ENCODE data around the gene FAM20A. TPM values are rescaled to one million over a fixed set of nuclear protein-coding genes. Genes with fewer than 3 reads are reported as not detected.
A peak's percentile ranks its signal among the peaks of the same experiment; 100 is the strongest.

FAM20A gene
- total and polyA plus RNA-seq, 2 experiments from 2014 or later: 9.3 to 10.9 TPM

DNA sequence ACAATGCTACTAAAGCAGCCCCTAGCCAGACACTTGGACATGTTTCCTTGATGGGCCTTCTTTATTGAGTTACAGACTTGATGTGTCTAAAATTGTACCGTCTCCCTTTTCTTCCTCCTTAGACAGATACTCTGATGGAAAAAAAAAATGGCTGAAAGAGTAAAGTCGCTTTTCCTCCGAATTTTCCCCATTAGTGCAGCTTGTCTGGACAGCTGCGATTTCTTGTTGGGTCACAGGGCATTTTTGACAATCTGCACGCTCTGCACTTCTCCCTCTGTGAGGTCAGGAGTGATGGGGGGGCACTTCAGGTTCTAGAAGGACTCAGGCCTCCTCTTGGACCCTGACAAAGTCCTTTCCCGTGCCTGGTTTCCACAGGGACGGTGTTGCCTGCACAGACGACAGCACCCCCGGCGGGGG lies 89.9 kb downstream of the FAM20A start:
- H3K79me2 ChIP-seq (ENCODE audit: insufficient read depth): peaks cover 40% of the 10 kb centered on the region
- peaks cover 13% of the 10 kb centered on the region for H3K36me3 ChIP-seq (ENCODE audit: low read depth)
- peak overlapping the region; percentile 99 for H3K4me3 ChIP-seq
- H2AFZ ChIP-seq: peak overlapping the region; percentile 97
- no peaks in the 10 kb centered on the region for H3K9me3 ChIP-seq (ENCODE audit: low read depth)
- WGBS, 2 experiments (ENCODE audit: low coverage in 1 of 2, low lambda C conversion rate in 2 of 2, missing lambda C conversion rate in 2 of 2): 1 to 7% methylated on average over 10 of the region's 10 CpGs
- no peak for DNase-seq
- H3K4me2 ChIP-seq (ENCODE audit: unreplicated experiment): peak overlapping the region; percentile 95
- H3K9me2 ChIP-seq (ENCODE audit: insufficient read depth): no peaks in the 10 kb centered on the region
- in situ Hi-C loops (cut with MboI): no loop called here
- peak overlapping the region; percentile 97 for H3K9ac ChIP-seq
- peaks cover 22% of the 10 kb centered on the region; the same call in 1 of the 2 replicates for H4K20me1 ChIP-seq (ENCODE audit: insufficient read depth)
- H3F3A ChIP-seq (ENCODE audit: insufficient read depth): peaks cover 37% of the 10 kb centered on the region
- TF ChIP-seq EZH2phosphoT487 (IDR thresholded peaks at IDR 0.05; ENCODE audit: insufficient read depth, low read depth) (no peak), EZH2 (IDR thresholded peaks at IDR 0.05; ENCODE audit: insufficient read depth, poor library complexity, severe bottlenecking) (no peak)
- H3K4me1 ChIP-seq (ENCODE audit: insufficient read depth): peaks cover 25% of the 10 kb centered on the region
- H3K27ac ChIP-seq: peak overlapping the region; percentile 95
- H3K27me3 ChIP-seq (replicated peaks; ENCODE audit: insufficient read depth): no peaks in the 10 kb centered on the region

GRCh38 chr17:68509141-68510057 lies 91.8 kb downstream of the FAM20A start:
- H3K27ac ChIP-seq: no peak overlapping the region
- DNase-seq: no peak
- 0 out of 2 replicates have a peak, but pooled peaks cover 11% of the 10 kb centered on the region for H4K20me1 ChIP-seq (ENCODE audit: insufficient read depth)
- H3K4me3 ChIP-seq: no peak overlapping the region
- no peaks in the 10 kb centered on the region for H3K9me2 ChIP-seq (ENCODE audit: insufficient read depth)
- no peak overlapping the region for H3K4me2 ChIP-seq (ENCODE audit: unreplicated experiment)
- H3K4me1 ChIP-seq (ENCODE audit: insufficient read depth): peaks cover 7% of the 10 kb centered on the region
- no peak for TF ChIP-seq EZH2phosphoT487 (IDR thresholded peaks at IDR 0.05; ENCODE audit: insufficient read depth, low read depth)
- TF ChIP-seq EZH2 (IDR thresholded peaks at IDR 0.05; ENCODE audit: insufficient read depth, poor library complexity, severe bottlenecking): no peak
- in situ Hi-C loops (cut with MboI): no loop called here
- WGBS, 2 experiments (ENCODE audit: low coverage in 1 of 2, low lambda C conversion rate in 2 of 2, missing lambda C conversion rate in 2 of 2): 77 to 80% methylated on average over 9 of the region's 9 CpGs
- H3K79me2 ChIP-seq (ENCODE audit: insufficient read depth): peaks cover 21% of the 10 kb centered on the region
- no peak overlapping the region for H3K9ac ChIP-seq
- no peaks in the 10 kb centered on the region for H3K9me3 ChIP-seq (ENCODE audit: low read depth)
- H3K36me3 ChIP-seq (ENCODE audit: low read depth): no peaks in the 10 kb centered on the region
- H2AFZ ChIP-seq: no peak overlapping the region
- H3K27me3 ChIP-seq (replicated peaks; ENCODE audit: insufficient read depth): no peaks in the 10 kb centered on the region
- H3F3A ChIP-seq (ENCODE audit: insufficient read depth): peaks cover 23% of the 10 kb centered on the region

DNA sequence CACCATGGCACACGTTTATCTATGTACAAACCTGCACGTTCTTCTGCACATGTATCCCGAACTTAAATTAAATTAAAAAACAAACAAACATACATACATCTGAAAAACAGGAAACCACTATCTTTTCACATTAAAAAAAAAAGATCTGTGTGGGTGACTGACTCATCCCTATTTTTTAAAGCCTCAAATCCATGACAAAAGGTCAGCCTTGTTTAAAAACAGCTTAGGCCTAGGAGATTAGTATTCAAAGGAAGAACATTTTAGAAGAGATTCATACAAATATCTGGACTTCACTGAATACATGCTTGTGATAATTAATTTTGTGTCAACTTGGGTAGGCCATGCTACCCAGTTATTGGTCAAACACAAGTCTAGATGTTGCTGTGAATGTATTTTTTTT lies 93.6 kb downstream of the FAM20A start:
- H4K20me1 ChIP-seq (ENCODE audit: insufficient read depth): no peaks in the 10 kb centered on the region
- no peak overlapping the region for H3K4me3 ChIP-seq
- WGBS, 2 experiments (ENCODE audit: low coverage in 1 of 2, low lambda C conversion rate in 2 of 2, missing lambda C conversion rate in 2 of 2): 88 to 90% methylated on average over 3 of the region's 3 CpGs
- H3K27me3 ChIP-seq (replicated peaks; ENCODE audit: insufficient read depth): no peaks in the 10 kb centered on the region
- no peaks in the 10 kb centered on the region for H3K9me2 ChIP-seq (ENCODE audit: insufficient read depth)
- H3K36me3 ChIP-seq (ENCODE audit: low read depth): no peaks in the 10 kb centered on the region
- no peaks in the 10 kb centered on the region for H3K9me3 ChIP-seq (ENCODE audit: low read depth)
- 0 out of 2 replicates have a peak, but pooled peaks cover 4% of the 10 kb centered on the region for H3K4me1 ChIP-seq (ENCODE audit: insufficient read depth)
- H2AFZ ChIP-seq: no peak overlapping the region
- no peak overlapping the region for H3K9ac ChIP-seq
- peak; percentile 41 for DNase-seq
- no peak overlapping the region for H3K4me2 ChIP-seq (ENCODE audit: unreplicated experiment)
- in situ Hi-C loops (cut with MboI): no loop called here
- H3F3A ChIP-seq (ENCODE audit: insufficient read depth): peaks cover 9% of the 10 kb centered on the region; the same call in 1 of the 2 replicates
- H3K27ac ChIP-seq: no peak overlapping the region
- TF ChIP-seq EZH2 (IDR thresholded peaks at IDR 0.05; ENCODE audit: insufficient read depth, poor library complexity, severe bottlenecking) (no peak), EZH2phosphoT487 (IDR thresholded peaks at IDR 0.05; ENCODE audit: insufficient read depth, low read depth) (no peak)
- peaks cover 3% of the 10 kb centered on the region for H3K79me2 ChIP-seq (ENCODE audit: insufficient read depth)

DNA sequence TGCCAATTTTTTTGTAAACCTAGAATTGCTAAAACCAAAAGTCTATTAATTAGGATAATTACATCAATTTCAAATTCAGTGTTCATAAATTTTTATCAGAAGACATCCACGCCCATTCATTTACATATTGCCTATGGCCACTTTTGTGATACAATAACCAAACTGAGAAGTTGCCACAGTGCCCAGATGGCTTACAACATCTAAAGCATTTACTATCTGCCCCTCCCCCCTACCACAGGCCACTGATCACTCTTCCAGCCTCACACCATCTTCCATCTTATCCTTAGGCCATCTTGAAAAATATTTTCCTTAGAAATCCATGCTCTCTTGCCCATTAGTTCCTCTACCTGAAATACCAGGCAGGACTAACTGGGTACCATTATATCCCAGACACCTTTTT lies 95.2 kb downstream of the FAM20A start:
- in situ Hi-C loops (cut with MboI): no loop called here
- 96 to 100% methylated on average over 1 of the region's 1 CpG for WGBS, 2 experiments (ENCODE audit: low coverage in 1 of 2, low lambda C conversion rate in 2 of 2, missing lambda C conversion rate in 2 of 2)

More for the DNA sequence above, 95.2 kb downstream of the FAM20A start:
- no peak overlapping the region for H3K27ac ChIP-seq
- DNase-seq: no peak
- H3K9me3 ChIP-seq (ENCODE audit: low read depth): no peaks in the 10 kb centered on the region
- H3K4me1 ChIP-seq (ENCODE audit: insufficient read depth): 0 out of 2 replicates have a peak, but pooled peaks cover under 1% of the 10 kb centered on the region
- no peak overlapping the region for H3K4me3 ChIP-seq
- no peak overlapping the region for H3K9ac ChIP-seq
- no peak for TF ChIP-seq EZH2phosphoT487 (IDR thresholded peaks at IDR 0.05; ENCODE audit: insufficient read depth, low read depth)
- TF ChIP-seq EZH2 (IDR thresholded peaks at IDR 0.05; ENCODE audit: insufficient read depth, poor library complexity, severe bottlenecking): no peak
- H3K36me3 ChIP-seq (ENCODE audit: low read depth): no peaks in the 10 kb centered on the region
- no peaks in the 10 kb centered on the region for H3K27me3 ChIP-seq (replicated peaks; ENCODE audit: insufficient read depth)
- no peaks in the 10 kb centered on the region for H3K9me2 ChIP-seq (ENCODE audit: insufficient read depth)
- H4K20me1 ChIP-seq (ENCODE audit: insufficient read depth): no peaks in the 10 kb centered on the region
- H2AFZ ChIP-seq: no peak overlapping the region
- H3K79me2 ChIP-seq (ENCODE audit: insufficient read depth): no peaks in the 10 kb centered on the region
- peaks cover 9% of the 10 kb centered on the region; the same call in 1 of the 2 replicates for H3F3A ChIP-seq (ENCODE audit: insufficient read depth)
- H3K4me2 ChIP-seq (ENCODE audit: unreplicated experiment): no peak overlapping the region

Data from GM23248 (cell line).